Liver (tissue), 9 donors: ENCODE measurements around the gene CCDC178. TPM values are rescaled to one million over a fixed set of nuclear protein-coding genes. Genes with fewer than 3 reads are reported as not detected.

ENCODE experiments used
- DNase-seq: peaks from one replicate; pipeline ENCODE4 v3.0.0-alpha.2; 2017; ENCODE audit warnings: low spot score
- H3K27ac ChIP-seq, 2 donors: one replicate each; pipeline ENCODE4 v1.7.0; 2013; ENCODE audit warnings: inconsistent platforms in 2 of 2, low read length in 2 of 2, control low read depth in 1 of 2, low read depth in 1 of 2, mild to moderate bottlenecking in 1 of 2
- H3K27me3 ChIP-seq, 4 donors: one replicate each; pipeline versions ENCODE4 v1.6.1 to v1.7.0; 2013; ENCODE audit warnings: low read length in 3 of 4, inconsistent platforms in 1 of 4, mild to moderate bottlenecking in 1 of 4, moderate library complexity in 1 of 4; ENCODE audit not compliant: control insufficient read depth in 4 of 4, insufficient read depth in 4 of 4
- H3K36me3 ChIP-seq, 4 donors: one replicate each; pipeline versions ENCODE4 v1.6.1 to v1.7.0; 2013; ENCODE audit warnings: low read length in 3 of 4, mild to moderate bottlenecking in 3 of 4, low read depth in 1 of 4, moderate library complexity in 1 of 4; ENCODE audit not compliant: control insufficient read depth in 4 of 4, insufficient read depth in 3 of 4
- H3K4me1 ChIP-seq, 4 donors: one replicate each; pipeline versions ENCODE4 v1.6.1 to v1.7.0; 2013; ENCODE audit warnings: low read length in 3 of 4, mild to moderate bottlenecking in 3 of 4, moderate library complexity in 1 of 4; ENCODE audit not compliant: control insufficient read depth in 4 of 4, insufficient read depth in 4 of 4
- H3K4me3 ChIP-seq, 3 donors: one replicate each; pipeline versions ENCODE4 v1.6.1 to v1.7.0; 2013; ENCODE audit warnings: low read length in 3 of 3, control low read depth in 1 of 3, low read depth in 1 of 3, mild to moderate bottlenecking in 1 of 3
- H3K9ac ChIP-seq, 2 donors: one replicate each; pipeline ENCODE4 v1.7.0; 2013; ENCODE audit warnings: low read length in 2 of 2, mild to moderate bottlenecking in 2 of 2, moderate library complexity in 2 of 2, control low read depth in 1 of 2, low read depth in 1 of 2
- H3K9me3 ChIP-seq, 4 donors: one replicate each; pipeline versions ENCODE4 v1.6.1 to v1.7.0; 2013; ENCODE audit warnings: low read length in 3 of 4; ENCODE audit not compliant: control insufficient read depth in 4 of 4
- CTCF ChIP-seq: fragments of 150-350 bp; IDR thresholded peaks from 2 replicates; pipeline ENCODE4 v1.5.1; 2017; ENCODE audit warnings: improper control_type of control experiment, low read depth, low read length; ENCODE audit not compliant: missing input control
- EGR1 ChIP-seq, 2 donors: IDR thresholded peaks; 2 replicates each; pipeline ENCODE4 v1.6.1; 2016 to 2018; ENCODE audit warnings: antibody characterized with exemption in 2 of 2, low read depth in 2 of 2
- FOXA1 ChIP-seq: IDR thresholded peaks from 2 replicates; pipeline ENCODE4 v1.6.1; 2016; ENCODE audit warnings: antibody characterized with exemption
- FOXA2 ChIP-seq: IDR thresholded peaks from 2 replicates; pipeline ENCODE4 v1.6.1; 2016; ENCODE audit warnings: antibody characterized with exemption
- HNF4G ChIP-seq: IDR thresholded peaks from 2 replicates; pipeline ENCODE4 v1.6.1; 2016; ENCODE audit warnings: antibody characterized with exemption
- JUND ChIP-seq, 2 donors: IDR thresholded peaks; 2 replicates each; pipeline ENCODE4 v1.6.1; 2016; ENCODE audit warnings: antibody characterized with exemption in 2 of 2
- MAX ChIP-seq: IDR thresholded peaks from 2 replicates; pipeline ENCODE4 v1.6.1; 2016; ENCODE audit warnings: antibody characterized with exemption
- NR2F2 ChIP-seq: IDR thresholded peaks from 2 replicates; pipeline ENCODE4 v1.6.1; 2016; ENCODE audit warnings: antibody characterized with exemption
- RAD21 ChIP-seq, 2 donors: IDR thresholded peaks; 2 replicates each; pipeline ENCODE4 v1.6.1; 2016; ENCODE audit warnings: antibody characterized with exemption in 2 of 2, mild to moderate bottlenecking in 2 of 2
- RXRA ChIP-seq, 2 donors: IDR thresholded peaks; 2 replicates each; pipeline ENCODE4 v1.6.1; 2017 to 2018; ENCODE audit warnings: antibody characterized with exemption in 2 of 2, mild to moderate bottlenecking in 1 of 2
- SP1 ChIP-seq: IDR thresholded peaks from 2 replicates; pipeline ENCODE4 v1.6.1; 2018; ENCODE audit warnings: antibody characterized with exemption, mild to moderate bottlenecking
- TAF1 ChIP-seq: conservative IDR thresholded peaks from 2 replicates; pipeline ENCODE4 v1.6.1; 2016; ENCODE audit warnings: antibody characterized with exemption, mild to moderate bottlenecking
- ZBTB33 ChIP-seq: IDR thresholded peaks from 2 replicates; pipeline ENCODE4 v1.6.1; 2016; ENCODE audit warnings: antibody characterized with exemption
- WGBS: extraction: QIAGEN DNeasy Blood & Tissue Kit; methylation state at CpG from one replicate; pipeline ENCODE4 v1.1.7; 2013; 5-methylcytosine and 5-hydroxymethylcytosine counted together
- polyA plus RNA-seq, 2 donors: library from polyadenylated mRNA; stranded (reverse) in 1 of 2; unstranded in 1 of 2; fragments of 200-250 nt in 1 of 2; fragments of >200 nt in 1 of 2; fragmentation: Nextera tagmentation in 1 of 2; extraction: Ambion mirVana in 1 of 2; gene quantifications; one replicate each; pipeline versions ENCODE4 v1.2.1 to v1.2.3, GENCODE V29; 2013 to 2015
- total RNA-seq, 2 donors: library from RNA; depleted of rRNA; stranded (reverse); fragments of >200 nt; gene quantifications; one replicate each; pipeline ENCODE4 v1.2.3, GENCODE V29; 2014
- TF ChIP-seq, protein P1 (sequence below): IDR thresholded peaks from 2 replicates; pipeline ENCODE4 v1.6.1; 2016; ENCODE audit warnings: antibody characterized with exemption
- TF ChIP-seq, protein P2 (sequence below): IDR thresholded peaks from 2 replicates; pipeline ENCODE4 v1.6.1; 2016; ENCODE audit warnings: antibody characterized with exemption, mild to moderate bottlenecking
- donor health status: healthy.
- donor health status: healthy.
- donor health status: healthy.
- donor health status: healthy.
- donor health status: healthy.

Gene CCDC178
- total and polyA plus RNA-seq, 4 donors: not detected

DNA sequence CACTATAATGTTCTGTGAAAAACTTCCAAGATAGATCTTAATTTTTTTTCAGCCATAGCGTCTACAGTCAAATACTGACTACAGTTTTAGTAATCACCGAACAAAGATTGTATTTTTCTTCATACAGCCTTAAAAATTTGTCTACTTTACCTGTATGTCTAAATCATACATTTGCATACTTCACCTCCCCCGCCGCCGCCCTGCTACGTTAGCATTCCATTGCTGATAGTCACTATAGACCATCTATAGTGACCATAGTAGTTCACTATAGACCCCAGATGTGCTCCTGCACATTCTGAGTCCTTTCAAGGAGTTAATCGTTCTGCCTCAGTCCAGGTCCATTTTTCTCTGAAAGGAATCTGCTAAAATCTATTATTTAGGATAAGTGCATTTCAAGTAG, 325.0 kb downstream of the CCDC178 start:
- no peak for TF ChIP-seq JUND (IDR thresholded peaks at IDR 0.05)
- TF ChIP-seq RAD21 (IDR thresholded peaks at IDR 0.05): no peak
- TF ChIP-seq HNF4G: no peak
- TF ChIP-seq MAX: no peak
- TF ChIP-seq, protein P1, sequence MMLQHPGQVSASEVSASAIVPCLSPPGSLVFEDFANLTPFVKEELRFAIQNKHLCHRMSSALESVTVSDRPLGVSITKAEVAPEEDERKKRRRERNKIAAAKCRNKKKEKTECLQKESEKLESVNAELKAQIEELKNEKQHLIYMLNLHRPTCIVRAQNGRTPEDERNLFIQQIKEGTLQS: no peak
- Histone ChIP-seq H3K9ac (no peak overlapping the region), H3K27me3 (no peaks in the 10 kb centered on the region), H3K27ac (no peak overlapping the region), H3K9me3 (peaks cover 0 to 5% (median 0%) of the 10 kb centered on the region in 4 donors), H3K4me3 (no peak overlapping the region), H3K4me1 (no peaks in the 10 kb centered on the region), H3K36me3 (no peaks in the 10 kb centered on the region)
- WGBS: 87% methylated on average over 7 of the region's 7 CpGs
- DNase-seq: no peak

- 95% methylated on average over 1 of the region's 1 CpG for WGBS
- no peaks in the 10 kb centered on the region for H3K27me3 ChIP-seq
- no peak for TF ChIP-seq FOXA1
- TF ChIP-seq RAD21 (IDR thresholded peaks at IDR 0.05): no peak
- no peak for TF ChIP-seq NR2F2
- no peak for TF ChIP-seq HNF4G
- no peak for TF ChIP-seq SP1
- no peak for TF ChIP-seq FOXA2
- TF ChIP-seq, protein P2, sequence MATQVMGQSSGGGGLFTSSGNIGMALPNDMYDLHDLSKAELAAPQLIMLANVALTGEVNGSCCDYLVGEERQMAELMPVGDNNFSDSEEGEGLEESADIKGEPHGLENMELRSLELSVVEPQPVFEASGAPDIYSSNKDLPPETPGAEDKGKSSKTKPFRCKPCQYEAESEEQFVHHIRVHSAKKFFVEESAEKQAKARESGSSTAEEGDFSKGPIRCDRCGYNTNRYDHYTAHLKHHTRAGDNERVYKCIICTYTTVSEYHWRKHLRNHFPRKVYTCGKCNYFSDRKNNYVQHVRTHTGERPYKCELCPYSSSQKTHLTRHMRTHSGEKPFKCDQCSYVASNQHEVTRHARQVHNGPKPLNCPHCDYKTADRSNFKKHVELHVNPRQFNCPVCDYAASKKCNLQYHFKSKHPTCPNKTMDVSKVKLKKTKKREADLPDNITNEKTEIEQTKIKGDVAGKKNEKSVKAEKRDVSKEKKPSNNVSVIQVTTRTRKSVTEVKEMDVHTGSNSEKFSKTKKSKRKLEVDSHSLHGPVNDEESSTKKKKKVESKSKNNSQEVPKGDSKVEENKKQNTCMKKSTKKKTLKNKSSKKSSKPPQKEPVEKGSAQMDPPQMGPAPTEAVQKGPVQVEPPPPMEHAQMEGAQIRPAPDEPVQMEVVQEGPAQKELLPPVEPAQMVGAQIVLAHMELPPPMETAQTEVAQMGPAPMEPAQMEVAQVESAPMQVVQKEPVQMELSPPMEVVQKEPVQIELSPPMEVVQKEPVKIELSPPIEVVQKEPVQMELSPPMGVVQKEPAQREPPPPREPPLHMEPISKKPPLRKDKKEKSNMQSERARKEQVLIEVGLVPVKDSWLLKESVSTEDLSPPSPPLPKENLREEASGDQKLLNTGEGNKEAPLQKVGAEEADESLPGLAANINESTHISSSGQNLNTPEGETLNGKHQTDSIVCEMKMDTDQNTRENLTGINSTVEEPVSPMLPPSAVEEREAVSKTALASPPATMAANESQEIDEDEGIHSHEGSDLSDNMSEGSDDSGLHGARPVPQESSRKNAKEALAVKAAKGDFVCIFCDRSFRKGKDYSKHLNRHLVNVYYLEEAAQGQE: no peak
- no peak overlapping the region for H3K4me3 ChIP-seq
- H3K4me1 ChIP-seq: no peaks in the 10 kb centered on the region
- no peak for DNase-seq
- H3K9ac ChIP-seq: no peak overlapping the region
- peaks cover 0 to 5% (median 0%) of the 10 kb centered on the region in 4 donors for H3K9me3 ChIP-seq
- no peak overlapping the region for H3K27ac ChIP-seq
- no peaks in the 10 kb centered on the region for H3K36me3 ChIP-seq
These were observed 325.8 kb downstream of the CCDC178 start for GRCh38 chr18:33114749-33115148.

- Histone ChIP-seq H3K4me3 (no peak overlapping the region), H3K27ac (no peak overlapping the region), H3K27me3 (no peaks in the 10 kb centered on the region), H3K36me3 (no peaks in the 10 kb centered on the region), H3K4me1 (no peaks in the 10 kb centered on the region), H3K9me3 (peaks cover 0 to 5% (median 0%) of the 10 kb centered on the region in 4 donors), H3K9ac (no peak overlapping the region)
- DNase-seq: no peak
- WGBS: 88% methylated on average over 1 of the region's 1 CpG
- no peak for TF ChIP-seq RXRA (IDR thresholded peaks at IDR 0.05)
- no peak for TF ChIP-seq JUND (IDR thresholded peaks at IDR 0.05)
- TF ChIP-seq, protein P2: no peak
- TF ChIP-seq MAX: no peak
- no peak for TF ChIP-seq FOXA2
- TF ChIP-seq RAD21 (IDR thresholded peaks at IDR 0.05): no peak
- TF ChIP-seq CTCF: no peak
- no peak for TF ChIP-seq SP1
- no peak for TF ChIP-seq TAF1
- TF ChIP-seq, protein P1: no peak
- no peak for TF ChIP-seq ZBTB33
- no peak for TF ChIP-seq NR2F2
- no peak for TF ChIP-seq FOXA1
- no peak for TF ChIP-seq HNF4G
- no peak for TF ChIP-seq EGR1 (IDR thresholded peaks at IDR 0.05; ENCODE audit: low read depth in 2 of 2)
These were observed 327.1 kb downstream of the CCDC178 start for GRCh38 chr18:33113416-33113815.
